Mesenchymal stem cell (in vitro differentiated cells and primary cell): ENCODE measurements around the gene FGF19.

ENCODE experiments used
- DNase-seq: peaks from one replicate; pipeline ENCODE4 v3.0.0-alpha.2; 2013
- H2AFZ ChIP-seq: one replicate; pipeline ENCODE4 v1.6.1; 2013; ENCODE audit warnings: low read depth, mild to moderate bottlenecking, control low read depth, inconsistent platforms, low read length, moderate library complexity
- H2AK5ac ChIP-seq: 2 replicates; pipeline ENCODE4 v1.6.1; 2013; ENCODE audit warnings: low read length, moderate library complexity, mild to moderate bottlenecking, inconsistent platforms; ENCODE audit not compliant: severe bottlenecking
- H2BK120ac ChIP-seq: one replicate; pipeline ENCODE4 v1.6.1; 2013; ENCODE audit warnings: low read depth, mild to moderate bottlenecking, inconsistent platforms, low read length, moderate library complexity
- H2BK12ac ChIP-seq, 2 experiments: one replicate each; pipeline ENCODE4 v1.6.1; 2013; ENCODE audit warnings: inconsistent platforms in 2 of 2, low read length in 2 of 2, mild to moderate bottlenecking in 2 of 2, moderate library complexity in 2 of 2, control low read depth in 1 of 2
- H2BK15ac ChIP-seq: one replicate; pipeline ENCODE4 v1.6.1; 2013; ENCODE audit warnings: mild to moderate bottlenecking, low read depth, inconsistent platforms; ENCODE audit not compliant: poor library complexity, severe bottlenecking
- H2BK5ac ChIP-seq: 2 replicates; pipeline ENCODE4 v1.6.1; 2013; ENCODE audit warnings: low read depth, mild to moderate bottlenecking, low read length, control low read depth, inconsistent platforms; ENCODE audit not compliant: poor library complexity, severe bottlenecking
- H3K14ac ChIP-seq, 2 experiments: one replicate each; pipeline ENCODE4 v1.6.1; 2013; ENCODE audit warnings: inconsistent platforms in 2 of 2, low read length in 2 of 2, control low read depth in 1 of 2, mild to moderate bottlenecking in 1 of 2, moderate library complexity in 1 of 2
- H3K18ac ChIP-seq, 2 experiments: one replicate each; pipeline ENCODE4 v1.6.1; 2013; ENCODE audit warnings: inconsistent platforms in 2 of 2, low read length in 2 of 2, control low read depth in 1 of 2, low read depth in 1 of 2, mild to moderate bottlenecking in 1 of 2
- H3K23ac ChIP-seq, 2 experiments: one replicate each; pipeline ENCODE4 v1.6.1; 2013; ENCODE audit warnings: inconsistent platforms in 2 of 2, low read length in 2 of 2, mild to moderate bottlenecking in 2 of 2, moderate library complexity in 2 of 2, control low read depth in 1 of 2
- H3K27ac ChIP-seq: 2 replicates; pipeline ENCODE4 v1.5.1; 2013; ENCODE audit warnings: mild to moderate bottlenecking, moderate library complexity, low read length, control low read depth, inconsistent platforms; ENCODE audit not compliant: poor library complexity, severe bottlenecking
- H3K27me3 ChIP-seq, 2 experiments: 2 replicates each; pipeline versions ENCODE4 v1.6.1 to v1.7.0; 2013; ENCODE audit warnings: low read length in 2 of 2, mild to moderate bottlenecking in 2 of 2, moderate library complexity in 2 of 2, control low read depth in 1 of 2, inconsistent platforms in 1 of 2; ENCODE audit not compliant: control insufficient read depth in 1 of 2, insufficient read depth in 1 of 2
- H3K36me3 ChIP-seq, 2 experiments: 2 replicates each; pipeline versions ENCODE4 v1.6.1 to v1.7.0; 2013; ENCODE audit warnings: low read length in 2 of 2, control low read depth in 1 of 2, inconsistent platforms in 1 of 2, low read depth in 1 of 2, mild to moderate bottlenecking in 1 of 2; ENCODE audit not compliant: insufficient read depth in 2 of 2, control insufficient read depth in 1 of 2
- H3K4ac ChIP-seq, 2 experiments: one replicate each; pipeline ENCODE4 v1.6.1; 2013; ENCODE audit warnings: inconsistent platforms in 2 of 2, low read length in 2 of 2, mild to moderate bottlenecking in 2 of 2, moderate library complexity in 2 of 2, control low read depth in 1 of 2, low read depth in 1 of 2
- H3K4me1 ChIP-seq: 2 replicates; pipeline ENCODE4 v1.6.1; 2013; ENCODE audit warnings: low read depth, low read length, control low read depth; ENCODE audit not compliant: control insufficient read depth, insufficient read depth
- H3K4me2 ChIP-seq: 2 replicates; pipeline ENCODE4 v1.6.1; 2013; ENCODE audit warnings: low read length, mild to moderate bottlenecking, inconsistent platforms; ENCODE audit not compliant: poor library complexity, severe bottlenecking
- H3K4me3 ChIP-seq, 2 experiments: 2 replicates each; pipeline versions ENCODE4 v1.5.1 to v1.7.0; 2013; ENCODE audit warnings: low read length in 2 of 2, mild to moderate bottlenecking in 2 of 2, control low read depth in 1 of 2, low read depth in 1 of 2; ENCODE audit not compliant: insufficient read depth in 1 of 2
- H3K79me1 ChIP-seq: replicated peaks from 2 replicates; pipeline ENCODE4 v1.6.1; 2013; ENCODE audit warnings: mild to moderate bottlenecking, control low read depth, low read length, inconsistent platforms; ENCODE audit not compliant: poor library complexity, severe bottlenecking
- H3K9ac ChIP-seq: 2 replicates; pipeline ENCODE4 v1.7.0; 2013; ENCODE audit warnings: mild to moderate bottlenecking, low read length, moderate library complexity
- H3K9me3 ChIP-seq: 2 replicates; pipeline ENCODE4 v1.7.0; 2013; ENCODE audit warnings: mild to moderate bottlenecking, low read length; ENCODE audit not compliant: control insufficient read depth
- H4K8ac ChIP-seq: one replicate; pipeline ENCODE4 v1.6.1; 2013; ENCODE audit warnings: inconsistent platforms, mild to moderate bottlenecking, low read length, moderate library complexity
- H4K91ac ChIP-seq: one replicate; pipeline ENCODE4 v1.6.1; 2013; ENCODE audit warnings: mild to moderate bottlenecking, low read length, inconsistent platforms
- WGBS: methylation state at CpG from one replicate; pipeline ENCODE4 v1.1.7; 2013; ENCODE audit warnings: mixed read lengths; 5-methylcytosine and 5-hydroxymethylcytosine counted together

FGF19 gene

GRCh38 chr11:69705901-69706787 lies 2.3 kb upstream of the FGF19 start:
- no peak overlapping the region for H2BK12ac ChIP-seq
- H3K18ac ChIP-seq, result no peak overlapping the region
- H3K9me3 ChIP-seq, result no peaks in the 10 kb centered on the region
- H2BK120ac ChIP-seq, result no peak overlapping the region
- no peak overlapping the region for H2AK5ac ChIP-seq
- no peak overlapping the region for H3K4me3 ChIP-seq
- H3K9ac ChIP-seq, result no peak overlapping the region
- no peak overlapping the region for H2BK5ac ChIP-seq
- H2AFZ ChIP-seq, result no peak overlapping the region
- no peak overlapping the region for H3K4ac ChIP-seq
- no peak overlapping the region for H4K91ac ChIP-seq
- H3K27me3 ChIP-seq, result peaks cover 80 to 87% of the 10 kb centered on the region in 2 experiments
- H3K79me1 ChIP-seq, result no peaks in the 10 kb centered on the region
- H4K8ac ChIP-seq, result no peak overlapping the region
- H3K4me2 ChIP-seq, result no peak overlapping the region
- no peak overlapping the region for H3K27ac ChIP-seq
- no peak for DNase-seq
- no peaks in the 10 kb centered on the region for H3K36me3 ChIP-seq
- no peak overlapping the region for H3K14ac ChIP-seq
- peaks cover 25% of the 10 kb centered on the region for H3K4me1 ChIP-seq
- no peak overlapping the region for H3K23ac ChIP-seq
- no peak overlapping the region for H2BK15ac ChIP-seq
- 57% methylated on average over 18 of the region's 20 CpGs for WGBS

GRCh38 chr11:69705351-69705811 lies 1.6 kb upstream of the FGF19 start:
- no peak overlapping the region for H3K4ac ChIP-seq
- H3K18ac ChIP-seq, result no peak overlapping the region
- no peaks in the 10 kb centered on the region for H3K36me3 ChIP-seq
- H3K4me2 ChIP-seq, result no peak overlapping the region
- peaks cover 31% of the 10 kb centered on the region for H3K4me1 ChIP-seq
- no peak overlapping the region for H2BK15ac ChIP-seq
- no peak for DNase-seq
- H3K4me3 ChIP-seq, result no peak overlapping the region
- H3K79me1 ChIP-seq, result no peaks in the 10 kb centered on the region
- no peak overlapping the region for H2BK5ac ChIP-seq
- H3K14ac ChIP-seq, result no peak overlapping the region
- H3K9me3 ChIP-seq, result no peaks in the 10 kb centered on the region
- H4K91ac ChIP-seq, result no peak overlapping the region
- no peak overlapping the region for H4K8ac ChIP-seq
- no peak overlapping the region for H2BK12ac ChIP-seq
- no peak overlapping the region for H3K27ac ChIP-seq
- no peak overlapping the region for H2AFZ ChIP-seq
- H2BK120ac ChIP-seq, result no peak overlapping the region
- H3K23ac ChIP-seq, result no peak overlapping the region
- WGBS, result 15% methylated on average over 8 of the region's 18 CpGs
- no peak overlapping the region for H2AK5ac ChIP-seq
- peaks cover 82 to 92% of the 10 kb centered on the region in 2 experiments for H3K27me3 ChIP-seq
- H3K9ac ChIP-seq, result no peak overlapping the region

DNA sequence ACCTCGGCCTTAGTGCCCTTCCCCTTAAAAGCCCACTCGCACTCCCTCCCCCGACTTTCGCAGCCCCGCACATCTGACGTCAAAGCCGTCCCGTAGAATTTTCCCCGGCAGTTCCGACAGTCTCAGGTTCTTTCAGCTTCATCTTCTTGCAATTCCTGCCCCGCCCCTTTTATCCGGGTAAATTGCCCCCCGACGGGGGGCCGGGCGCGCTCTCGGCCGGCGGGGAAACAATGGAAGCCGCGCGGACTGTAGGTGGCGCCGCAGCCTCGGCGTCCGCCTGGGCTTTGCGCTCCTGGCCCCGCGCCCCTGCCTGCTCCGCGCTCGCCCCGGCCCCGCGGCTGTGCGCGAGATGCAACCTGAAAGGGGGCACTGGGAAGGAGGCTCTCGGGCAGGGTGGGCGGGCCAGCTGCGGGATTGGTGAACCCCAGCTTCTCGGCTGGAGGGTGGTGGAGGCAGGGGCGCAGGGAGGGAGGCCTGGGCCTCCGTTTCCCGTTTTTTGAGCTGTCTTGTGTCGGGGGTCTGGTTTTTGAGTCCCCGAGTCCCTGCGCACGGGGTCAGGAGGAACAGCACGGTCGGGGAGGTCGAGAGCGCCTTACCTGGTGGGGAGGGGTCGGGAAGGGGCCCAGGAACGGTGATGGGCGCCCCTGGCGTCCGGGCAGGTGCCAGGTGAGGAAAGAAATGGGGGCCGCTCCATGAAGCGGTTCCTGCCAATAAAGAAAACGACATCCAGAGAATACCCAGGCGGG lies 859 bp upstream of the FGF19 start:
- DNase-seq, result peak; percentile 33
- WGBS, result 4% methylated on average over 53 of the region's 63 CpGs

GRCh38 chr11:69703453-69703767 lies 412 bp downstream of the FGF19 start:
- no peak overlapping the region for H4K91ac ChIP-seq
- no peak overlapping the region for H3K9ac ChIP-seq
- no peak overlapping the region for H3K4me3 ChIP-seq
- H3K79me1 ChIP-seq, result no peaks in the 10 kb centered on the region
- no peak overlapping the region for H3K18ac ChIP-seq
- H2BK5ac ChIP-seq, result no peak overlapping the region
- H3K27ac ChIP-seq, result no peak overlapping the region
- 2% methylated on average over 6 of the region's 34 CpGs for WGBS
- H3K4me1 ChIP-seq, result peaks cover 36% of the 10 kb centered on the region
- no peak overlapping the region for H2BK15ac ChIP-seq
- H3K27me3 ChIP-seq, result peaks cover 65 to 87% of the 10 kb centered on the region in 2 experiments
- H4K8ac ChIP-seq, result no peak overlapping the region
- H3K23ac ChIP-seq, result no peak overlapping the region
- H2AK5ac ChIP-seq, result no peak overlapping the region
- H3K4me2 ChIP-seq, result no peak overlapping the region
- H2BK120ac ChIP-seq, result no peak overlapping the region
- DNase-seq, result no peak
- H3K4ac ChIP-seq, result no peak overlapping the region
- no peak overlapping the region for H2BK12ac ChIP-seq
- H3K9me3 ChIP-seq, result no peaks in the 10 kb centered on the region
- no peak overlapping the region for H2AFZ ChIP-seq
- no peaks in the 10 kb centered on the region for H3K36me3 ChIP-seq
- H3K14ac ChIP-seq, result no peak overlapping the region

More for the DNA sequence above, 859 bp upstream of the FGF19 start:
- Histone ChIP-seq H3K79me1 (no peaks in the 10 kb centered on the region), H3K27ac (no peak overlapping the region), H3K14ac (no peak overlapping the region), H3K4me1 (peaks cover 31% of the 10 kb centered on the region), H2BK12ac (no peak overlapping the region), H2BK15ac (no peak overlapping the region), H3K18ac (no peak overlapping the region), H2BK5ac (no peak overlapping the region), H3K9ac (no peak overlapping the region), H3K36me3 (no peaks in the 10 kb centered on the region), H2AFZ (no peak overlapping the region), H3K4ac (no peak overlapping the region), H4K8ac (no peak overlapping the region), H3K9me3 (no peaks in the 10 kb centered on the region), H3K4me3 (no peak overlapping the region), H2BK120ac (no peak overlapping the region), H3K23ac (no peak overlapping the region), H3K4me2 (peak overlapping the region; percentile 45), H4K91ac (no peak overlapping the region), H3K27me3 (peaks cover 78 to 89% of the 10 kb centered on the region in 2 experiments), H2AK5ac (no peak overlapping the region)
